ENCODE measurements around the gene CFL1. TPM values are rescaled to one million over a fixed set of nuclear protein-coding genes. Genes with fewer than 3 reads are reported as not detected.

The CFL1 gene
- total and polyA plus RNA-seq, 2 of the 8 experiments (the other 6 are each of a cell fraction or from before 2014, with no cell fraction given) = 1,252 to 1,365 TPM

DNA sequence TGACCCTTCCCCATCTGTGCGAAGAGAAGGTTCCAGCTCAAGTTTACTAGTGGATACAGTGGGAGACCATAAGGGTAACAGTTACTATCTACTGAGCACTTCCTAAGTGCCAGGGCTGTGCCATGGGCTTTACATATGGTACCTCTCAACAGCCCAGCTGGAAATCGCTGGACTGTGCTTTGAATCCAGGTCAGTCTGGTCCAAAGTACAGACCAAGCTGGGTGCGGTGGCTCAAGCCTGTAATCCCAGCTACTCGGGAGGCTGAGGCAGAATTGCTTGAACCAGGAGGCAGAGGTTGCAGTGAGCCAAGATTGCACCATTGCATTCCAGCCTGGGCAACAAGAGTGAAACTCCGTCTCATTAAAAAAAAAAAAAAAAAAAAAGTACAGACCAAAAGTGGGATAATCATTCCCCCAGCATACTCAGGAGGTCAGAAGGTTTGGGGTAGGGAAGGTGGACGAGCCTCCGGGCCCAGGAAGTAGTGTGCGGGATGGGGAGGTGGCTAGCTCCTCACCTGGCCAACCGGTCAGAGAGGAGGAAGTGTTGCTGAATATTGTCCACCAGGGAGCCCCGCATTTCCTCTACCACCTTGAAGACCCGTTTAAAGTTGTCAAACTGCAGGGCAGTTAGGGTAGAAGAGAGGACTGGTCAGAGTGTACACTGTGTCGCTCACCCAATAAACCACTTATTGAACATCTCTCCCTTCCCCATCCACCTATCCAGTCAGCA is 28.0 kb upstream of the CFL1 start:
- H3K9ac ChIP-seq (replicated peaks in 1 of 4; ENCODE audit: extremely low read depth in 1 of 4, low read depth in 3 of 4, low read length in 3 of 4) = no peak overlapping the region
- no peak overlapping the region for H2AFZ ChIP-seq (ENCODE audit: low read length)
- H2BK12ac ChIP-seq (ENCODE audit: low read depth, low read length) = no peak overlapping the region
- H2BK120ac ChIP-seq (replicated peaks; ENCODE audit: low read depth, low read length) = no peak overlapping the region
- peaks cover 6 to 7% of the 10 kb centered on the region in 2 experiments for H4K20me1 ChIP-seq (replicated peaks in 1 of 2; ENCODE audit: control insufficient read depth in 1 of 2, insufficient read depth in 2 of 2, low read length in 2 of 2)
- H3K14ac ChIP-seq (ENCODE audit: insufficient read length) = no peak overlapping the region
- ChIA-PET POLR2A (ENCODE audit: partially characterized antibody) (interaction anchor here (39.7 kb wide), 1 partner anchor 30 kb away, joined by 1071 read pairs; the partner anchor contains the start of genes CFL1, EFEMP2 and MUS81), CTCF (ENCODE audit: partially characterized antibody) (interaction anchor here (0.7 to 19.6 kb wide), 33 partner anchors 8 to 260 kb away, joined by 3 to 283 read pairs (median 5); partner anchors contain the start of genes CATSPER1, CFL1, CTSW and EFEMP2)
- H4K5ac ChIP-seq (ENCODE audit: insufficient read length, low read depth, low read length) = no peak overlapping the region
- no peak overlapping the region for H4K8ac ChIP-seq (ENCODE audit: extremely low read depth, insufficient read depth, low read length)
- no peak overlapping the region for H2BK20ac ChIP-seq (ENCODE audit: low read length)
- no peak for DNase-seq (ENCODE audit: low read depth in 1 of 2, low spot score in 2 of 2)
- no peak overlapping the region for H3K23ac ChIP-seq (ENCODE audit: insufficient read length)
- H3K4ac ChIP-seq (replicated peaks; ENCODE audit: insufficient read length, low read depth, low read length) = no peak overlapping the region
- no peaks in the 10 kb centered on the region for H3K9me3 ChIP-seq (ENCODE audit: insufficient read depth in 2 of 2, low read depth in 1 of 2, low read length in 1 of 2)
- no peak overlapping the region for H3K56ac ChIP-seq (replicated peaks; ENCODE audit: insufficient read length, low read depth, low read length)
- H3K4me1 ChIP-seq (replicated peaks in 1 of 4; ENCODE audit: control insufficient read depth in 3 of 4, insufficient read depth in 4 of 4, low read length in 3 of 4) = peaks cover 0 to 18% (median 11%) of the 10 kb centered on the region in 4 experiments; a peak in 5 of 7 replicates
- no peak overlapping the region for H3K4me3 ChIP-seq (ENCODE audit: extremely low read depth in 1 of 4, insufficient read depth in 2 of 4, low read depth in 3 of 4, low read length in 4 of 4)
- no peak overlapping the region for H3K18ac ChIP-seq (ENCODE audit: extremely low read depth, low read length)
- no peak overlapping the region for H2BK5ac ChIP-seq (ENCODE audit: low read depth, low read length)
- no peaks in the 10 kb centered on the region for H3K79me1 ChIP-seq (ENCODE audit: low read depth, low read length)
- 87% methylated on average over 11 of the region's 12 CpGs; no CpG with 5 or more reads in 1 of the 2 experiments for WGBS, 2 experiments (ENCODE audit: extremely low coverage in 1 of 2, insufficient coverage in 1 of 2, insufficient read length in 1 of 2, insufficient replicate concordance in 2 of 2, low coverage in 1 of 2, low lambda C conversion rate in 2 of 2, missing lambda C conversion rate in 1 of 2)
- H4K91ac ChIP-seq (replicated peaks; ENCODE audit: insufficient read length, low read length) = no peak overlapping the region
- H3K4me2 ChIP-seq (ENCODE audit: insufficient read depth in 1 of 2, low read depth in 2 of 2, low read length in 2 of 2) = no peak overlapping the region
- peaks cover 0 to 4% of the 10 kb centered on the region in 2 experiments; a peak in 1 of 4 replicates for H3K79me2 ChIP-seq (ENCODE audit: control insufficient read depth in 1 of 2, insufficient read depth in 2 of 2, low read length in 2 of 2)
- no peak for FAIRE-seq
- H3K36me3 ChIP-seq (ENCODE audit: control insufficient read depth in 2 of 4, insufficient read depth in 4 of 4, low read length in 3 of 4) = peaks cover 8 to 22% (median 18%) of the 10 kb centered on the region in 4 experiments; a peak in 7 of 8 replicates
- no peak overlapping the region for H2AK5ac ChIP-seq (ENCODE audit: low read depth, low read length)
- H3K23me2 ChIP-seq (ENCODE audit: low read depth, low read length) = peaks cover 19% of the 10 kb centered on the region
- H2BK15ac ChIP-seq (ENCODE audit: low read length) = no peak overlapping the region
- no peak overlapping the region for H3K27ac ChIP-seq (ENCODE audit: low read depth, low read length)
- H3K27me3 ChIP-seq (replicated peaks in 1 of 4; ENCODE audit: control insufficient read depth in 3 of 4, extremely low read depth in 1 of 4, insufficient read depth in 3 of 4, low read length in 3 of 4) = peaks cover 0 to 10% (median 8%) of the 10 kb centered on the region in 4 experiments; a peak in 6 of 7 replicates
- TF ChIP-seq TEAD4 (IDR thresholded peaks at IDR 0.05; ENCODE audit: low read depth, low read length) (no peak), RBBP5 (IDR thresholded peaks at IDR 0.05; ENCODE audit: borderline replicate concordance, low read depth, low read length) (no peak), BRCA1 (IDR thresholded peaks at IDR 0.05; ENCODE audit: low read depth, low read length) (no peak), RNF2 (IDR thresholded peaks at IDR 0.05; ENCODE audit: borderline replicate concordance, low read depth, low read length, missing control alignments, poor library complexity, severe bottlenecking) (no peak), POU5F1 (IDR thresholded peaks at IDR 0.05; ENCODE audit: low read depth, low read length) (no peak), CHD1 (IDR thresholded peaks at IDR 0.05; ENCODE audit: low read depth, low read length) (no peak), TAF7 (optimal IDR thresholded peaks at IDR 0.05; ENCODE audit: borderline replicate concordance, low read depth, low read length) (no peak), ASH2L (IDR thresholded peaks at IDR 0.05; ENCODE audit: low read length) (no peak), SRF (IDR thresholded peaks at IDR 0.05; ENCODE audit: low read depth, low read length) (no peak), CHD2 (IDR thresholded peaks at IDR 0.05; ENCODE audit: low read length) (no peak), YY1 (IDR thresholded peaks at IDR 0.05; ENCODE audit: low read depth, low read length) (no peak), FOSL1 (IDR thresholded peaks at IDR 0.05; ENCODE audit: insufficient read depth, low read depth, low read length) (no peak)

Data from H1 (cell line).